Measurements from ENCODE around the gene TVP23C. TPM values are rescaled to one million over a fixed set of nuclear protein-coding genes. Genes with fewer than 3 reads are reported as not detected.

TVP23C gene
- total RNA-seq, 1 experiment from 2014 or later = 16.9 TPM

- Histone ChIP-seq H4K8ac (replicated peaks; ENCODE audit: insufficient read length, low read depth, low read length) (no peak overlapping the region), H3K9me3 (ENCODE audit: control insufficient read depth, low read depth, low read length) (no peaks in the 10 kb centered on the region), H2BK20ac (ENCODE audit: low read depth, low read length, poor library complexity, severe bottlenecking) (no peak overlapping the region), H2BK12ac (ENCODE audit: insufficient read length, low read depth, low read length) (no peak overlapping the region), H4K5ac (ENCODE audit: insufficient read length, low read depth, low read length) (no peak overlapping the region), H2AFZ (ENCODE audit: low read length) (no peak overlapping the region), H2AK5ac (ENCODE audit: insufficient read length, low read length) (no peak overlapping the region), H3T11ph (ENCODE audit: low read length) (no peak overlapping the region), H2BK120ac (ENCODE audit: low read depth, low read length, poor library complexity, severe bottlenecking) (no peak overlapping the region), H3K56ac (ENCODE audit: insufficient read length, low read depth, low read length) (no peak overlapping the region), H3K14ac (ENCODE audit: insufficient read depth, low read length) (no peak overlapping the region), H3K23me2 (ENCODE audit: insufficient read length, low read depth, low read length, poor library complexity, severe bottlenecking) (no peaks in the 10 kb centered on the region), H3K4me1 (ENCODE audit: insufficient read depth, low read length) (peaks cover 3% of the 10 kb centered on the region; the same call in 1 of the 2 replicates), H3K79me2 (ENCODE audit: insufficient read depth, low read length) (no peaks in the 10 kb centered on the region), H3K27me3 (ENCODE audit: insufficient read depth, low read length) (no peaks in the 10 kb centered on the region), H2BK5ac (ENCODE audit: insufficient read length, low read length) (no peak overlapping the region), H4K20me1 (ENCODE audit: control insufficient read depth, insufficient read depth, insufficient read length) (no peaks in the 10 kb centered on the region), H3K18ac (ENCODE audit: insufficient read length, low read depth, low read length) (no peak overlapping the region), H4K91ac (ENCODE audit: insufficient read length, low read depth, low read length) (no peak overlapping the region), H2BK15ac (ENCODE audit: low read depth, low read length) (no peak overlapping the region), H3K9ac (ENCODE audit: extremely low read depth, insufficient read length, low read length) (no peak overlapping the region), H3K4me2 (ENCODE audit: insufficient read depth, insufficient read length, low read length) (no peak overlapping the region), H3K23ac (ENCODE audit: insufficient read length, low read depth, low read length) (no peak overlapping the region), H3K4ac (ENCODE audit: low read depth, low read length) (no peak overlapping the region), H3K79me1 (ENCODE audit: insufficient read depth, low read depth, low read length, poor library complexity, severe bottlenecking) (no peaks in the 10 kb centered on the region), H3K27ac (ENCODE audit: insufficient read length, low read depth, low read length) (no peak overlapping the region)
- Mint-ChIP-seq H3K9me3 (no peaks in the 10 kb centered on the region), H3K27me3 (ENCODE audit: low read depth) (no peaks in the 10 kb centered on the region), H3K27ac (peak overlapping the region in 1 of 3 experiments; percentile 59; a peak in 1 of 7 replicates), H3K4me3 (no peak overlapping the region), H3K4me1 (peaks cover 14 to 17% of the 10 kb centered on the region in 2 experiments), H3K36me3 (ENCODE audit: insufficient read depth in 1 of 3, low read depth in 3 of 3) (peaks cover 0 to under 1% (median 0%) of the 10 kb centered on the region in 3 experiments; a peak in 4 of 7 replicates)
- DNase-seq = no peak
- no peak for TF ChIP-seq CTCF (conservative IDR thresholded peaks at IDR 0.05)
- no CpG with 5 or more reads among the region's 4 CpGs for WGBS (ENCODE audit: extremely low coverage, insufficient read length, low lambda C conversion rate)
Observed at GRCh38 chr17:15468126-15468525, 95.2 kb downstream of the TVP23C start.

All from H9 (cell line).